ENCODE data around the gene YOD1.

YOD1 gene

DNA sequence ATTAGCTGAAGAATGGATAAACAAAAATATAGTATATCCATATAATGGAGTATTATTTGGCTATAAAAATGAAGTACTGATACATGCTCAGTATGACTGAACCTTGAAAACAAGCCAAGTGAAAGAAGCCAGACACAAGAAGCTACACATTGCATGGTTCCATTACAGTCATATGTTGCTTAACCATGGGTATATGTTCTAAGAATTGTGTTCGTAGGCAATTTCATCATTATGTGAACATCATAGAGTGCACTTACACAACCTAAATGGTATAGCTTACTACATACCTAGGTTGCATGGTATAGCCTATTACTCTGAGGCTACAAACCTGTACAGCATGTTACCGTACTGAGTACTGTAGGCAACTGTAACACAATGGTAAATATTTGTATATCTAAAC lies 52.2 kb downstream of the YOD1 start:
- H3K36me3 ChIP-seq (ENCODE audit: insufficient read depth, low read length), result no peaks in the 10 kb centered on the region
- H3K9ac ChIP-seq (ENCODE audit: low read depth, low read length), result no peak overlapping the region
- no peaks in the 10 kb centered on the region for H3K27me3 ChIP-seq (ENCODE audit: control insufficient read depth, insufficient read depth, low read length)
- H3K4me3 ChIP-seq (ENCODE audit: low read length), result no peak overlapping the region
- H3K4me2 ChIP-seq (ENCODE audit: low read length), result no peak overlapping the region
- H3K4me1 ChIP-seq (ENCODE audit: control insufficient read depth, insufficient read depth, low read length), result no peaks in the 10 kb centered on the region
- H3K9me3 ChIP-seq (replicated peaks; ENCODE audit: low read length), result no peaks in the 10 kb centered on the region

Data from skeletal muscle satellite cell (primary cell).